T-helper 1 cell treated with Interleukin-12 subunit alpha and Interleukin-12 subunit beta and Interleukin-4 antibody, amounts not matched to agents 30 ng/mL and 1 ng/mL, for 36 hours (primary cell): ENCODE measurements around the gene SEMA6B. TPM values are rescaled to one million over a fixed set of nuclear protein-coding genes. Genes with fewer than 3 reads are reported as not detected.

ENCODE experiments used
- intact Hi-C: fragments of 100-400 bp; cut with micrococcal nuclease; formaldehyde crosslinking; loops from one replicate; pipeline ENCODE4 v1.15.1; 2024
- total RNA-seq: library from RNA; stranded (reverse); gene quantifications from 2 replicates; pipeline ENCODE4 v1.2.3, GENCODE V29; 2022

SEMA6B gene
- total RNA-seq, 1 donor from 2014 or later = not detected

GRCh38 chr19:4525563-4526002 lies 33.9 kb downstream of the SEMA6B start:
- intact Hi-C loops = loop anchor here (1.0 kb wide), 1 partner anchor 258 kb away; no protein-coding TSS in a partner anchor

GRCh38 chr19:4524808-4525562 lies 34.5 kb downstream of the SEMA6B start:
- intact Hi-C loops = loop anchor here (1.0 kb wide), 1 partner anchor 258 kb away; no protein-coding TSS in a partner anchor

GRCh38 chr19:4523306-4524110 lies 36.0 kb downstream of the SEMA6B start:
- intact Hi-C loops = no loop called here

GRCh38 chr19:4522291-4523002 lies 37.0 kb downstream of the SEMA6B start:
- intact Hi-C loops = no loop called here

GRCh38 chr19:4521888-4522242 lies 37.6 kb downstream of the SEMA6B start:
- intact Hi-C loops = no loop called here

GRCh38 chr19:4521170-4521887 lies 38.2 kb downstream of the SEMA6B start:
- intact Hi-C loops = no loop called here

- intact Hi-C loops = no loop called here
Measured at GRCh38 chr19:4519521-4520277, 39.8 kb downstream of the SEMA6B start.

- intact Hi-C loops = no loop called here
Measured at GRCh38 chr19:4519172-4519496, 40.4 kb downstream of the SEMA6B start.

GRCh38 chr19:4518345-4519171 lies 40.9 kb downstream of the SEMA6B start, which contains the start of gene PLIN4:
TSS of gene PLIN4 (minus strand) at chr19:4518486. CDS start at chr19:4518272, 214 bp downstream.
- intact Hi-C loops = no loop called here

- intact Hi-C loops = no loop called here
Measured at GRCh38 chr19:4517451-4518057, 41.9 kb downstream of the SEMA6B start.

GRCh38 chr19:4516939-4517300 lies 42.6 kb downstream of the SEMA6B start:
- intact Hi-C loops = no loop called here

GRCh38 chr19:4516199-4516938 lies 43.1 kb downstream of the SEMA6B start:
- intact Hi-C loops = no loop called here

GRCh38 chr19:4515732-4516131 lies 43.8 kb downstream of the SEMA6B start:
- intact Hi-C loops = no loop called here

GRCh38 chr19:4513248-4513647 lies 46.2 kb downstream of the SEMA6B start:
- intact Hi-C loops = no loop called here

GRCh38 chr19:4512070-4512469 lies 47.4 kb downstream of the SEMA6B start:
- intact Hi-C loops = no loop called here

- intact Hi-C loops = no loop called here
Measured at GRCh38 chr19:4511300-4512054, 48.0 kb downstream of the SEMA6B start.

GRCh38 chr19:4510435-4511255 lies 48.8 kb downstream of the SEMA6B start:
- intact Hi-C loops = no loop called here
